MM.1S (cell line): ENCODE data around the gene WRAP73.

Experiments
- EZH2 ChIP-seq: fragments of 300-600 bp; sonication (generic); optimal IDR thresholded peaks from 2 replicates; pipeline ENCODE3; 2017; ENCODE audit warnings: low read depth, mild to moderate bottlenecking, antibody characterized with exemption, low read length, mixed read lengths
- TF ChIP-seq, protein P1 (sequence below): fragments of 300-600 bp; sonication (generic); IDR thresholded peaks from 2 replicates; pipeline ENCODE4 v1.5.1; 2016; ENCODE audit warnings: antibody characterized with exemption, low read length, mixed read lengths

DNA sequence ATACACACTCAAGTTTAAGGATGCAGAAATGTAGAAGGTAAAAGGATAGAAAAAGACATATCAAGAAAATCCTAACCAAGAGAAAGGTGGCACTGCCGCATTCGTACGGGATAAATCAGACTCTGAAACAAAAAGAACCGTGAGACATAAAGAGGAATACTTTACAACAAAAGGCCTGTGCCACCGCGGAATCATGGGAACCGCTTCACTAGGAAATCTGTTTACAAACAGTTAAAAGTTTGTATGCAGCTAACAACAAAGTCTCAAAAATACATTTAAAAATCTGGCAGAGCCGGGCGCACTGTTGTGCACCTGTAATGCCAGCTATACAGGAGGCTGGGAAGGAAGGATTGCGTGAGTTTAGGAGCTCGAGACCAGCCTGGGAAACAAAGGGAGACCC, 8.1 kb downstream of the WRAP73 start:
- TF ChIP-seq, protein P1, sequence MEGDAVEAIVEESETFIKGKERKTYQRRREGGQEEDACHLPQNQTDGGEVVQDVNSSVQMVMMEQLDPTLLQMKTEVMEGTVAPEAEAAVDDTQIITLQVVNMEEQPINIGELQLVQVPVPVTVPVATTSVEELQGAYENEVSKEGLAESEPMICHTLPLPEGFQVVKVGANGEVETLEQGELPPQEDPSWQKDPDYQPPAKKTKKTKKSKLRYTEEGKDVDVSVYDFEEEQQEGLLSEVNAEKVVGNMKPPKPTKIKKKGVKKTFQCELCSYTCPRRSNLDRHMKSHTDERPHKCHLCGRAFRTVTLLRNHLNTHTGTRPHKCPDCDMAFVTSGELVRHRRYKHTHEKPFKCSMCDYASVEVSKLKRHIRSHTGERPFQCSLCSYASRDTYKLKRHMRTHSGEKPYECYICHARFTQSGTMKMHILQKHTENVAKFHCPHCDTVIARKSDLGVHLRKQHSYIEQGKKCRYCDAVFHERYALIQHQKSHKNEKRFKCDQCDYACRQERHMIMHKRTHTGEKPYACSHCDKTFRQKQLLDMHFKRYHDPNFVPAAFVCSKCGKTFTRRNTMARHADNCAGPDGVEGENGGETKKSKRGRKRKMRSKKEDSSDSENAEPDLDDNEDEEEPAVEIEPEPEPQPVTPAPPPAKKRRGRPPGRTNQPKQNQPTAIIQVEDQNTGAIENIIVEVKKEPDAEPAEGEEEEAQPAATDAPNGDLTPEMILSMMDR = no peak
- TF ChIP-seq EZH2 = no peak
